H9 (cell line): ENCODE results near the gene SNRNP70. TPM values are rescaled to one million over a fixed set of nuclear protein-coding genes. Genes with fewer than 3 reads are reported as not detected.
"Not testable (repeated sequence)": the region's sequence is repeated elsewhere in the genome, so short reads cannot be mapped to it uniquely, and the experiment has no call there.

ENCODE experiments used
- DNase-seq: peaks from one replicate; pipeline ENCODE4 v3.0.0-alpha.2; 2017
- H2AFZ ChIP-seq: one replicate; pipeline ENCODE4 v1.6.1; 2013; ENCODE audit warnings: mild to moderate bottlenecking, low read length, control low read depth, moderate library complexity
- H2AK5ac ChIP-seq: 2 replicates; pipeline ENCODE4 v1.6.1; 2013; ENCODE audit warnings: low read length, control low read depth, mixed read lengths; ENCODE audit not compliant: insufficient read length
- H2BK120ac ChIP-seq: one replicate; pipeline ENCODE4 v1.6.1; 2013; ENCODE audit warnings: low read depth, mild to moderate bottlenecking, low read length, control low read depth, inconsistent platforms; ENCODE audit not compliant: poor library complexity, severe bottlenecking
- H2BK12ac ChIP-seq: 2 replicates; pipeline ENCODE4 v1.6.1; 2013; ENCODE audit warnings: low read length, control low read depth, mixed read lengths, low read depth; ENCODE audit not compliant: insufficient read length
- H2BK15ac ChIP-seq: 2 replicates; pipeline ENCODE4 v1.6.1; 2013; ENCODE audit warnings: low read depth, low read length, control low read depth
- H2BK20ac ChIP-seq: one replicate; pipeline ENCODE4 v1.6.1; 2013; ENCODE audit warnings: low read depth, mild to moderate bottlenecking, low read length, control low read depth, inconsistent platforms; ENCODE audit not compliant: poor library complexity, severe bottlenecking
- H2BK5ac ChIP-seq: 2 replicates; pipeline ENCODE4 v1.6.1; 2013; ENCODE audit warnings: low read length, control low read depth, mixed read lengths; ENCODE audit not compliant: insufficient read length
- H3K14ac ChIP-seq: 2 replicates; pipeline ENCODE4 v1.6.1; 2013; ENCODE audit warnings: low read length, control low read depth; ENCODE audit not compliant: insufficient read depth
- H3K18ac ChIP-seq: 2 replicates; pipeline ENCODE4 v1.6.1; 2013; ENCODE audit warnings: low read depth, mild to moderate bottlenecking, mixed read lengths, low read length, control low read depth; ENCODE audit not compliant: insufficient read length
- H3K23ac ChIP-seq: 2 replicates; pipeline ENCODE4 v1.6.1; 2013; ENCODE audit warnings: low read length, control low read depth, mixed read lengths, low read depth; ENCODE audit not compliant: insufficient read length
- H3K23me2 ChIP-seq: 2 replicates; pipeline ENCODE4 v1.6.1; 2013; ENCODE audit warnings: low read depth, mild to moderate bottlenecking, mixed read lengths, low read length, control low read depth; ENCODE audit not compliant: insufficient read length, poor library complexity, severe bottlenecking
- H3K27ac ChIP-seq: 2 replicates; pipeline ENCODE4 v1.5.1; 2013; ENCODE audit warnings: low read length, control low read depth, mixed read lengths, low read depth; ENCODE audit not compliant: insufficient read length
- H3K27me3 ChIP-seq: 2 replicates; pipeline ENCODE4 v1.6.1; 2013; ENCODE audit warnings: low read length, control low read depth, inconsistent platforms; ENCODE audit not compliant: insufficient read depth
- H3K4ac ChIP-seq: 2 replicates; pipeline ENCODE4 v1.6.1; 2013; ENCODE audit warnings: low read depth, mild to moderate bottlenecking, control low read depth, inconsistent platforms, low read length, moderate library complexity
- H3K4me1 ChIP-seq: 2 replicates; pipeline ENCODE4 v1.6.1; 2013; ENCODE audit warnings: low read length, control low read depth, inconsistent platforms; ENCODE audit not compliant: insufficient read depth
- H3K4me2 ChIP-seq: 2 replicates; pipeline ENCODE4 v1.6.1; 2013; ENCODE audit warnings: low read length, control low read depth, mixed read lengths; ENCODE audit not compliant: insufficient read length, insufficient read depth
- H3K56ac ChIP-seq: 2 replicates; pipeline ENCODE4 v1.6.1; 2013; ENCODE audit warnings: low read depth, mild to moderate bottlenecking, mixed read lengths, low read length, control low read depth; ENCODE audit not compliant: insufficient read length
- H3K79me1 ChIP-seq: 2 replicates; pipeline ENCODE4 v1.6.1; 2013; ENCODE audit warnings: low read depth, mild to moderate bottlenecking, moderate library complexity, low read length, control low read depth, inconsistent platforms; ENCODE audit not compliant: insufficient read depth, poor library complexity, severe bottlenecking
- H3K79me2 ChIP-seq: 2 replicates; pipeline ENCODE4 v1.6.1; 2013; ENCODE audit warnings: low read length, control low read depth, inconsistent platforms; ENCODE audit not compliant: insufficient read depth
- H3K9ac ChIP-seq: 2 replicates; pipeline ENCODE4 v1.6.1; 2013; ENCODE audit warnings: low read length, control low read depth, mixed read lengths; ENCODE audit not compliant: insufficient read length; ENCODE audit errors: extremely low read depth
- H3K9me3 ChIP-seq: one replicate; pipeline ENCODE4 v1.6.1; 2013; ENCODE audit warnings: low read depth, low read length, inconsistent platforms; ENCODE audit not compliant: control insufficient read depth
- H3T11ph ChIP-seq: one replicate; pipeline ENCODE4 v1.6.1; 2013; ENCODE audit warnings: mild to moderate bottlenecking, low read length, control low read depth, inconsistent platforms
- H4K20me1 ChIP-seq: one replicate; pipeline ENCODE4 v1.6.1; 2013; ENCODE audit not compliant: control insufficient read depth, insufficient read length, insufficient read depth
- H4K5ac ChIP-seq: 2 replicates; pipeline ENCODE4 v1.6.1; 2013; ENCODE audit warnings: low read depth, mild to moderate bottlenecking, mixed read lengths, low read length, control low read depth; ENCODE audit not compliant: insufficient read length
- H4K8ac ChIP-seq: replicated peaks from 2 replicates; pipeline ENCODE4 v1.6.1; 2013; ENCODE audit warnings: low read length, control low read depth, mixed read lengths, low read depth; ENCODE audit not compliant: insufficient read length
- H4K91ac ChIP-seq: 2 replicates; pipeline ENCODE4 v1.6.1; 2013; ENCODE audit warnings: low read depth, mild to moderate bottlenecking, moderate library complexity, mixed read lengths, low read length, control low read depth; ENCODE audit not compliant: insufficient read length
- H3K27ac Mint-ChIP-seq, 3 experiments: 2 replicates in 2 of 3; 3 replicates in 1 of 3; pipeline ENCODE4 v1.8.0; 2020 to 2021; ENCODE audit warnings: mixed read lengths in 3 of 3, mild to moderate bottlenecking in 1 of 3, moderate library complexity in 1 of 3
- H3K27me3 Mint-ChIP-seq: 2 replicates; pipeline ENCODE4 v1.8.0; 2021; ENCODE audit warnings: low read depth, mild to moderate bottlenecking, moderate library complexity, mixed read lengths
- H3K36me3 Mint-ChIP-seq, 3 experiments: 2 replicates in 2 of 3; 3 replicates in 1 of 3; pipeline ENCODE4 v1.8.0; 2020 to 2021; ENCODE audit warnings: low read depth in 3 of 3, mixed read lengths in 3 of 3; ENCODE audit not compliant: insufficient read depth in 1 of 3
- H3K4me1 Mint-ChIP-seq, 2 experiments: 2 replicates each; pipeline ENCODE4 v1.8.0; 2020; ENCODE audit warnings: mixed read lengths in 2 of 2
- H3K4me3 Mint-ChIP-seq, 2 experiments: 2 replicates in 1 of 2; 3 replicates in 1 of 2; pipeline ENCODE4 v1.8.0; 2020 to 2021; ENCODE audit warnings: mild to moderate bottlenecking in 2 of 2, mixed read lengths in 2 of 2, moderate library complexity in 1 of 2
- H3K9me3 Mint-ChIP-seq, 2 experiments: 2 replicates in 1 of 2; 3 replicates in 1 of 2; pipeline ENCODE4 v1.8.0; 2020; ENCODE audit warnings: mild to moderate bottlenecking in 2 of 2, mixed read lengths in 2 of 2, moderate library complexity in 1 of 2
- WGBS: extraction: QIAGEN DNeasy Blood & Tissue Kit; methylation state at CpG from one replicate; pipeline ENCODE4 v1.1.7; 2013; ENCODE audit warnings: missing lambda C conversion rate, low lambda C conversion rate, mixed read lengths; ENCODE audit not compliant: insufficient read length; ENCODE audit errors: extremely low coverage; 5-methylcytosine and 5-hydroxymethylcytosine counted together
- total RNA-seq: library from RNA; stranded (reverse); gene quantifications from 2 replicates; pipeline ENCODE4 v1.2.1, GENCODE V29; 2021
- TF ChIP-seq, protein P1 (sequence below): fragments of 200-600 bp; sonication (generic); conservative IDR thresholded peaks from 3 replicates; pipeline ENCODE4 v1.8.0; 2021; ENCODE audit warnings: antibody characterized with exemption, mild to moderate bottlenecking

Gene SNRNP70
- total RNA-seq, 1 experiment from 2014 or later, result 295 TPM

DNA sequence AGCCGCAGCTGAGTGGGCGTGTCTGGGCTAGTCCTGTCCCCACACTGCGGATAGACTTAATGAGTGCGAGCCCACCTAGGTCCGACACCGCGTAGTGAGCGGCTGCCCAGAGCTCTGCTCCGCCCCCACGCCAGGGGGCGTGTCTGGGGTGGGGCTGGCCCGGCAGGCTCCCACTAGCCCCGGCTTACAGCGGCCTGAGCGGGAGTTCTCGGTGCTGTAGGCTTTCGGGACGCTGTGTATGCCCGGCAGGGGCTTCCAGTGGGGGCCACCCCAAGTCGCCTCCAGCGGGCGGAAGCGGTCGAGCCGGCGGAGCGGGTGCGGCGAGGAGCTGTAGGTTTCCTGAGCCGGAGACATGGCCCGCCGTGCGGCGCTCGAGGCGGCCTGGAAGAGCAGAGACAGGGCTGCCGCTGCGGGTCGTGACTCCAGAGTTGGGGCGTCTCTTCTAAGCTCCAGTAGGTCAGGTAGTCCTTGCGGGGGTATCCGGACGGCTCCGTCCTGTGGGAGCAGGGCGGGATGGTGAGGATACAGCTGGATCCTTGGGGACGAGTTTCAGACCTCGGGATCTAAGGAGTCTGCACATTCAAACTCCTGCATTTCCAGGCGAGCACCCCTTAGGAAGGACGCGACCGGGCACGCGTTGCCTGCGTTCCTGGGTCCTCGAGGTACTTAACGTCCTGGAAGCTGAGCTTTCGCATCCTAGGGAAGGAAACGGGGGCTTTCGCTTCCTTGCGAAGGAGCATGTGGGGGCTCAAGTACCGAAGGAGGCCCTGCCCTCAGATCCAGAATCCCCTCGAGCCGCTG is 28.9 kb upstream of the SNRNP70 start:
- Mint-ChIP-seq H3K4me3 (peak overlapping the region; percentile 53 to 77), H3K27ac (no peak overlapping the region), H3K9me3 (peaks cover 0 to 2% of the 10 kb centered on the region in 2 experiments; a peak in 1 of 5 replicates), H3K27me3 (peaks cover 79% of the 10 kb centered on the region), H3K36me3 (no peaks in the 10 kb centered on the region; a peak in 1 of 7 replicates), H3K4me1 (peaks cover 18 to 30% of the 10 kb centered on the region in 2 experiments)
- Histone ChIP-seq H3K23me2 (peaks cover 10% of the 10 kb centered on the region), H2AK5ac (no peak overlapping the region), H3K18ac (no peak overlapping the region), H3K56ac (no peak overlapping the region), H2BK12ac (no peak overlapping the region), H3K9me3 (no peaks in the 10 kb centered on the region), H2AFZ (no peak overlapping the region), H4K8ac (no peak overlapping the region), H4K20me1 (no peaks in the 10 kb centered on the region), H3K4me1 (no peaks in the 10 kb centered on the region), H2BK5ac (no peak overlapping the region), H4K5ac (no peak overlapping the region), H3K23ac (no peak overlapping the region), H2BK120ac (no peak overlapping the region), H3K14ac (no peak overlapping the region), H3K27me3 (peaks cover 15% of the 10 kb centered on the region; the same call in 1 of the 2 replicates), H3K79me2 (no peaks in the 10 kb centered on the region), H4K91ac (no peak overlapping the region), H3T11ph (no peak overlapping the region), H3K79me1 (no peaks in the 10 kb centered on the region), H3K4ac (no peak overlapping the region), H3K9ac (no peak overlapping the region), H3K27ac (no peak overlapping the region), H2BK20ac (no peak overlapping the region), H3K4me2 (peak overlapping the region; percentile 52), H2BK15ac (no peak overlapping the region)
- no CpG with 5 or more reads among the region's 63 CpGs for WGBS
- TF ChIP-seq, protein P1, sequence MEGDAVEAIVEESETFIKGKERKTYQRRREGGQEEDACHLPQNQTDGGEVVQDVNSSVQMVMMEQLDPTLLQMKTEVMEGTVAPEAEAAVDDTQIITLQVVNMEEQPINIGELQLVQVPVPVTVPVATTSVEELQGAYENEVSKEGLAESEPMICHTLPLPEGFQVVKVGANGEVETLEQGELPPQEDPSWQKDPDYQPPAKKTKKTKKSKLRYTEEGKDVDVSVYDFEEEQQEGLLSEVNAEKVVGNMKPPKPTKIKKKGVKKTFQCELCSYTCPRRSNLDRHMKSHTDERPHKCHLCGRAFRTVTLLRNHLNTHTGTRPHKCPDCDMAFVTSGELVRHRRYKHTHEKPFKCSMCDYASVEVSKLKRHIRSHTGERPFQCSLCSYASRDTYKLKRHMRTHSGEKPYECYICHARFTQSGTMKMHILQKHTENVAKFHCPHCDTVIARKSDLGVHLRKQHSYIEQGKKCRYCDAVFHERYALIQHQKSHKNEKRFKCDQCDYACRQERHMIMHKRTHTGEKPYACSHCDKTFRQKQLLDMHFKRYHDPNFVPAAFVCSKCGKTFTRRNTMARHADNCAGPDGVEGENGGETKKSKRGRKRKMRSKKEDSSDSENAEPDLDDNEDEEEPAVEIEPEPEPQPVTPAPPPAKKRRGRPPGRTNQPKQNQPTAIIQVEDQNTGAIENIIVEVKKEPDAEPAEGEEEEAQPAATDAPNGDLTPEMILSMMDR, result peak; percentile 45
- DNase-seq, result peak; percentile 79

DNA sequence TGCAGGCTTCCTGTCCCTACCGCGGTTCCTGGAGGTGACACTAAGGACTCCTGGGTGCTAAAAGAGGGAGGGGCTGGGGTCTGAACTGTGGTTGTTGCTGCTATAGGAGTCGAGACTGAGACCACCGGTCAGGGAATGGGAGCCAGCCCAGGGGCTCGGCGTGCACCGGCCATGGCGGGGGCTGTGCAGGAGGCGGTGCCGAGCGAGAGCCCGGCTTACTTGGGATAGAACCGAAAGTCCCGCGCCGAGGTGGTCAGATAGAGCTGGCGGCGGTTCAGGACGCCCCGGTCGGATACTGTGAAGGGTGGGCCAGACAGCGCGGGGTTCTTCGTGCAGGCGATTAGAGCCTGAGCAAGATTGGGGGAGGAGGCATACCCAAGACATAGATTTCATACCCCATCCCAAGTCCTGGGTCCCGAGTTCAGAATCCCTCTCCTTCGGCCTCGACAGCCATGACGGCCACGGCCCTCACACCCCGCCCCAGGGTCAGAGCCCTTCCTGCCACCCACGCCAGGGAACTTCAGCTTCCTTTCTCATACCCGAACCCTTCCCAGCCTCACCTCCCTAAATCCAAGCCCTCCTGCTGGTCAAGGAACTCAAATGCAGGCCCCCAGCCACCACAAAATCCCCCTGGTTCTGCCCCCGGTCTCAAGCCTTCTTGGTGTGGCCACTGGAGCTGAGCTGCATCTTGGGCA is 28.2 kb upstream of the SNRNP70 start:
- H3K4me1 ChIP-seq, H2AFZ ChIP-seq, H3K4ac ChIP-seq, H4K20me1 ChIP-seq, H4K8ac ChIP-seq, H3K79me1 ChIP-seq, H3K23ac ChIP-seq, H3K9ac ChIP-seq, H3K14ac ChIP-seq, H2BK20ac ChIP-seq, H2BK12ac ChIP-seq, DNase-seq, H3K56ac ChIP-seq, H3K79me2 ChIP-seq, H3K9me3 Mint-ChIP-seq, H3K18ac ChIP-seq, H2BK15ac ChIP-seq, H4K5ac ChIP-seq, H3T11ph ChIP-seq, H4K91ac ChIP-seq, H2BK5ac ChIP-seq, H2AK5ac ChIP-seq, H3K9me3 ChIP-seq, H3K27ac Mint-ChIP-seq, H3K27ac ChIP-seq, H3K36me3 Mint-ChIP-seq, H2BK120ac ChIP-seq: not testable (repeated sequence)
- Mint-ChIP-seq H3K4me3 (peak overlapping the region; percentile 53 to 77), H3K4me1 (peaks cover 18 to 30% of the 10 kb centered on the region in 2 experiments), H3K27me3 (peaks cover 83% of the 10 kb centered on the region)
- Histone ChIP-seq H3K27me3 (peaks cover 15% of the 10 kb centered on the region; the same call in 1 of the 2 replicates), H3K4me2 (peak overlapping the region; percentile 52), H3K23me2 (peaks cover 10% of the 10 kb centered on the region)
- WGBS, result no CpG with 5 or more reads among the region's 34 CpGs
